HG03565 (cell line): ENCODE measurements around the gene ACADL.

Experiments
- ATAC-seq: cut with Tn5 transposase; IDR thresholded peaks from one replicate; pipeline ENCODE4 v1.9.1; 2021; ENCODE audit warnings: mild to moderate bottlenecking, moderate library complexity; ENCODE audit not compliant: unreplicated experiment

Gene ACADL

DNA sequence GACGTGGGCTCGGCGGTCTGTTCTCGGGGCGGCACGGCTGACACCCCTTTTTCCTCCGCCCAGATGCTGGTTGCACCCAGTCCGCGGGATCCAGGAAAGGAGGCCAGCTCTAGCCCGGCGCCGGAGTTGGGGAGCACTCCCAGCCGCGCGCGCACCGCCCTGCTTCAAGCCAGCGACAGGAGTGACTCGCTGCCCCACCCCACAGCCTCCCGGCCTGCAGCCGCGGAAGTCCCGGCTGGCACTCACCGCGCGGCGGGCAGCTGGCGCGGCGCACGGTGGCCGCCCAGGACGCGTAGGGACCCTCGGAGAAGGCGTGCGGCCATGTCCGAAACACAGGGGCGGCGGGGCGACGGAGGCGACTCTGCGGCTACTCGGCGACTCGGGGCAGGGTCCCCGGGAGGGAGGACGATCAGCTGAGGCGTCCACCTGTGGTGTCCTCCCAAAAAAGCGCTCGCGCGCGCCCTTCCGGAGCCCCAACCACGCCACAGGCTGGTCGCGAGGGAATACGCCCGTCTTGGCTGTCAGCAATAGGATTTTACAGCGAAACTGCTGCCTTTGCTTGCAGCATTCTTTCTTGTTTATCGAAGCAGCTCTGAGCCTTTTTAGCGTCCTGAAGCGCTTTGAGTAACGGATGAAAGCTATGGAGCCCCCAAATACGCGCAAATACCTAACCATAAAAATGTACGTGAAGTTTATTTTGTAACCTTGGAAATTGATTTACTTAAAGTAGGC, at the start of gene ACADL:
Gene ACADL (minus strand): TSS at position 507 of the 732 bp plus-strand sequence. CDS start 184 bp downstream, at position 323.
- ATAC-seq: no peak

DNA sequence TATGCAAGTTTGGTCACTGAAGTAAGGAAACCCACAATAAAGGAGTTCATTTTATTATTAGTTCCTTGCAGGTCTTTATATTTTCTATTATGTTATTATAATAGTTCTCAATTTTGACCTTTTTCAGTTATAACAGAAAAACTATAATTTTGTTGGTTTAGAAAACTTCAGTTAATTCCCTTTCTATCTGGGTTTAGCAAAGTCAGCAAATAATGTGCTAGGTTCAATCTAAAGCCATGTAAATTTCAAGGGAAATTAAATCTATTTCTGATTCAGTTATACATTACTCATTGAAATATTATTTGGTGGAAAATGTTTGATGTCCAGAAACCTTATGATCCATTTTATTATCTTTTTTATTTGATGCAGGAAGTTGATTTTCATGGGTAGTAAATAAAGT, 46.1 kb upstream of the ACADL start:
- ATAC-seq: no peak

DNA sequence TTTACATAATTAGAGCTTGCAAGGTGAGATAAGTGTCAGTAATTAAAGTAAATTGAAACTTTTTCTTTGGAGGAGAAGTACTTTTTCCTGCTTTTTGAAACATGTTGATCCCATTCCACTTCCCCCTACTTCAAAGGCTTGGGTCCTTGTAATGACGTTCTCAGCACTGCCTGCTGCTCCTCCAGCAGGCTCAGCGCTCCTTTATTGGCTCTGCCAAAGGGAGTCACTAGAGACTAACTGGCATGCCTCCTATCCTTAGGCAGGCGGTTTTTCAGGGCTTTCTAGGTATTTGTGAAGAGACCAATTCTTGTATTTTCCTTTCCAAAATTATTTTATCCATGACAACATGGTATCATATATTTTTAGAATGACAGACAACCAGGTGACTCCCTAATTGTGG, 43.9 kb upstream of the ACADL start:
- ATAC-seq: no peak

DNA sequence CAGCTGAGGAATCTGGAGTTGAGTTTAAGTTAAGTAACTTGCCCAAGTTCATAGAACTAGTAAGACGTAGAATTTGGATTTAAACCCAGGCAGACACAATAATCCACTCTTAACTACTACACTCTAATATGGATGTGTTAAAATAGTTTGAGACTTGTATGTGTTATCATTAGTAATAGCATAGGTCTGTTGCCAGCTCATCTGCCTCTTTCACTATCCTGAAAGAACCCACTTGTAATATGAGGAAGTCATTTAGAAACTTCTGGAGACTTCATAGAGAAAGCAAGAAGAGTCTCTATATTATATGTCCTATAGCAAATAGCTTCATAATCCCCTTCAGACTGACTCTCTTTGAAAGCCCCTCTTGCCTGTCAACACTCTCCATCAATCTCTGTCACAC, 43.0 kb upstream of the ACADL start:
- no peak for ATAC-seq

DNA sequence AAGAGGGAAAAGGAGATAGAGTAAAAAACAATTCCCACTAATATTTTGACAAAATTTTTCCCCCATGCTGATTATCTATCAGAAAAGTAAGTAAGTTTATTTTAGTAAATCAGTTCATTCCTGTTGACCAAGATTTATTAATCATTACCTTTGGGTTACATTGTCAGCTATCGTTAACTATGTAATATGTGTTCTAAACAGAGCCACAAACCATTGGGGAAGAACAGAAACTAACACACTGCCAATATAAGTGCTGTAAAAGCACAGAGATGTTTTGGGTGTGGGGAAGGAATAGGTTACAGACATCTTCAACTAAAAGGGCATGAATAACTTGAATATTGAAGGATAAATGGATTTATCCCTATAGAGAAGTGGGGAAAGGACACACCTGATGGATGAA, 42.5 kb upstream of the ACADL start:
- ATAC-seq: no peak

DNA sequence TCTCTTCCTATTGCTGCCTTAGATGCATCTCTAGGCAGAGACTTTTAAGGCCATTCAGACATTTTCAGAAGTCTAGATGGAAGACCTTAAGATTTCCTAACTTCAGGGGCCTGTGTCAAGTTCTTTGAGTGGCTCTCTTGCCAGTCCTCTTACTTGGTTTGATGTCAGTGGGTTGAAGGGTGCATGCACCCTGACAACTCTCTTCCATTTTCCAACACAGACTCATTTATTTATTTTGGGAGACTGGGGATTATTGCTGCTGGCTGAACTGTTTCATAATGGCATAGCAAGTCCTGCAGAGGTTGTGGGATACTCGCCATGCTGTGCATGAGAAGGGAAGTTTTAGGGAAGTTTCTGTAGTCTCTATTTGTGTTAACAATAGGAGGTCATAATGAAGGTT, 39.0 kb upstream of the ACADL start:
- ATAC-seq: no peak

DNA sequence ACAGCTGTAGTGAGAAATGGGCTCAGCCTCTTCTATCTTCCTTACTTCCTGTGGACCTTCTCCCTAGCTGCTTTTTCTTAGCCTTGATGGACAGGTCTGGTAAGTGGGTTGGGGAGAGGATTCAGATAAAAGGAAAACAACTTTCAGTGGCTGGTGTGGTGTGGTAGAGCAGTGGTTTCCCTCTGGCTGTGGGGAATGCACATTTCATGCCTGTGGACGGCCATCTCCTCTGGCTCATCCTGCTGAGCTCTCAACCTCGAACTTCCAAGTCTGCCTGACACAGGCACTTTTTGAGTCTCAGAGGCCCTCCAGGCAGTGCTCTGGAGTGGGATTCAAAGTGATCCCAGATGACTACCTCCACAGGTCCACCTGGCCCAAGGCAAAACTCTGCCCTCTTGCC, 38.6 kb upstream of the ACADL start:
- ATAC-seq: no peak

DNA sequence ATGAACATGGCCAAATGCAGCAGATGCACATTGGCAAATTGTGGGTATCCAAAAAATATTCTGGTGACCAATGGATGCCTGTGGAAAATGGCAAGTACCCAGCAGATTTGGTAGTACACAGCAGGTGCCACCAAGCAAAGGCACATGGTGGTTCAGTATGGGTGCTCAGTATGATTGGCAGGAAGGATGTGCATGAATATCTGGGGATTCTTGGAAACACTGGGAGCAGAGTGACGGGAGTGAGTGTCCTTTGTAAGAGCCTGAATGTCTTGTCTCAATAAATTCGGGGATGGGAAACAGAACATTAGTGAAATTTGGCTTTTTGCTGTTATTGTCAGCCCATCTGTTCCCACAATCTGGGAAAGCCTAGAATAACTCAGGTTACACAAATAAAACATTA, 36.8 kb upstream of the ACADL start:
- no peak for ATAC-seq

DNA sequence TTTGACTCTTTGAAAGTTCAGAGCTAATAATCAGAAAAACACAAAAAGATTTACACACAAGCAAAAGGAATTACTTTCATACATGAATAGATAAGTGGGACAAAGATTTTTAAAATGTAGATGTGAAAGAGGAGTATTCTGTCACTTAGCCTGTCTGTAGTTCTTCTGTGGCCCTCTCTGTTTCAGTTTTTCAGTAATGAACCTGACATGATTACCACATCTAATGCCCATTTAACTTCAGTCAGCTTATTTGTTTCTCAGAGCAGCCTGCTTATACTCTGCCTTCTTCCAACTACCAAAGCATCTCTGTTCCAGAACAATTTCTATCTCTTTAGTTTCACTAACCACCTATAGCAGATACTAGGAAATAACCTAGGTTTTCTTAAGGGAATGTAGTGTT, 34.4 kb upstream of the ACADL start:
- ATAC-seq: no peak

DNA sequence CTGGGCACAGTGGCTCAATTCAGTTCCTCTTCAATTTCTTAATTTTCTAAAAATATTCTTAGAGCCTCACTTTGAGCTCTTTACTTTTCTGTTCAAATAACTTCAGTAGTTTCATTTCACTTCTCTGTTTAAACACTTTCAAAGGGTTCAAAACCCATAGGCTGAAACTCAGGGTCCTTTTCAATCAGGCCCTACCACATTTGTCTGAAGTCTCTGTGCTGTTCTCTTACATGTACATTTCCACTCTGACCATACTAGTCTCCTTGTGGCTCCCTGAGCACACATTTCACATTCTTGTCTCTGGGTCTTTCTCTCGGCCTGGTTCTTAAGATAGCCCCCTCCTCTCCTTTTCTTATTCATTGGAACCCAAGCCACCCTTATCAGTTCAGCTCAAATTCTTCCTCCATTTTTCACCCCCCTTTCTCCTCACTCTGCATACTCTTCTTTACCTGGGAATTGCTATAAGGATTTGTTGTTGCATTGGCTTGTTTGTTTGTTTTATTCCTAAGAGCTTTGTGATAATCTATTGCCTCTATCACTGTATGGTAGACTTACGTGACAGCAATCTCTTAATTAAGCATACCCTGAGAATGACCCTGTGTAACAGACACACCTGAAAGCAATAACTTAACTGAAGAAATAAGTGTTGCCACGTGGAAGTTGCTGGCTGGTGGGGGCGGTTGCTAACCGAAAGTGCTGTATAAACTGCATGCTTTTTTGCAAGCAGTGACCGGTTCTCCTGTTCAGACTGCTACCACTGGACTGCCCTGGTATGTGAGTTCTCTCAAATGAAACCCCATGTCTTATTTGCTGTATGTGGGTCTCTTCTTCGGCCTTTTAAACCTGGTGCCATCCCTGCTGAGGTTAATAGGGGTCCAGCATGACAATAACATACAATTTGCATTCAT, 27.7 kb upstream of the ACADL start:
- no peak for ATAC-seq

DNA sequence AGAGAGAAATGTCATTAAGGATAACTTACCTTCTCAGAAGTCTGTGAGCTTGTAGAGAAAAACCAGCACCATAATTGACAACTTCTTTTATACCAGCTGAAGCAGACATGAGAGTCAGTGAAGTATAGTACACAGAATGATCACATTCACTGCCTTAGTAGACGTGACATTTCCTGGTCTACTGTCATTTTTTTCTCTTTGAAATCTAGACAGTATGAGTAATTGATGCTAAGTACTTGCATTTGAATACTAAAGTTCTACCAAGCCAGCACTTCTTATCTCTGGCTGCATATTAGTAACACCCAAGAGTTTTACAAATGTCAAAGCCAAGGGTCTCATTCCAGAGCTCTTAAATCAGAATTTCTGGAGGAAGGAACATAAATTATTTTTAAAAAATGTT, 25.4 kb upstream of the ACADL start:
- ATAC-seq: no peak

DNA sequence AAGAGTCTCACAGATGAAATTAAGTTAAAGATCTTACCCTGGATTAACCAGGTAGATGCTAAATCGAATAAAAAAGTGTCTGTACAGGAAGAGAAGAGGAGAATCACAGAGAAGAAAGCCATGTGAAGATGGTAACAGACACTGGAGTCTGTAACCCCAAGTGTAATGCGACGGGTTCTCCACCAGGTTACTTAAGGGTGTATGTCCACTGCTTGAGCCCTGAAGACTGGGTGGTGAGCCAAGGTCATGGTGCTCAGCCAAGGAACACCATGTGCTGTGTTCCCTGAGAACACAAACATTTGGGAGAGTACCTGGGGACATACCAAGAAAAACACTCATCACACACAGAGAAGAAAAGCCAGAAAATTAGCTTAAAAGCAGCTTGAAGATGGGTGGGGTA, 8.2 kb upstream of the ACADL start:
- ATAC-seq: no peak

DNA sequence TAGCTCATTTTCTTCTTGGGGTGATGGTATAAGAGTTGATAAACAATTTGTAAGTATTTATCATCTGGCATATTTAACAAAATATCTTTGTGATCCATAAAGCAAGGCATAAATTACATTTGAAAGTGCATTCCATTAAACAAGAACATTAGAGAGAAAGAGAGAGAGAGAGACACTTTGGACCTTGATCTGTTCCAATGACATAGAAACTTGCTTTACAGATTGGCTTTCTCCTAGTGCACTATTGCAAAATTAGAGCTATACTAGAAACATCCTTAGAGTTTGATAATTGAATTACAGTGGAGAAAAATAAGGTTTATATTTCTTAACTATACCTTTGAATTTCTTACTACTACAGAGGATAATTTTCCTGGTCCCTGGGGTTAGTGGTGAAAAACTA, 5.7 kb upstream of the ACADL start:
- no peak for ATAC-seq

DNA sequence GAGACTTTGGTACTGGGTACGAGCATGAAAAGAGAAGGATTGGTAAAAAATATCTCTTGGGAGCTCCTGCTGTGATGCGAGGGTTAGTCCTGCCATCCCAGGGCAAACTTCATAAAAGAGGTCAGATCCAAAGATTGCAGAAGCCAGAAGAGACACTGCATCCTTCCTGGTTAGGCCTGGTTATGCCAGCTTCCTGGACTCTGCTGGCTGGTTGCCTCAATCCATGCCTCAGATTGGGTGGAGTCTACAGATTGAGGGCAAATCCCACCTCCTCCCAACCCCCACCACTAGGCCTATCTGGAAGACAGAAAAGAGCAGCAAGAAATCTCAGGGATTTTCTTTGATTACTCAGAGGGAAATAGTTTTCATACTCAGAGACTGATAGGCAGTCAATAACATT, 5.3 kb upstream of the ACADL start:
- ATAC-seq: no peak

DNA sequence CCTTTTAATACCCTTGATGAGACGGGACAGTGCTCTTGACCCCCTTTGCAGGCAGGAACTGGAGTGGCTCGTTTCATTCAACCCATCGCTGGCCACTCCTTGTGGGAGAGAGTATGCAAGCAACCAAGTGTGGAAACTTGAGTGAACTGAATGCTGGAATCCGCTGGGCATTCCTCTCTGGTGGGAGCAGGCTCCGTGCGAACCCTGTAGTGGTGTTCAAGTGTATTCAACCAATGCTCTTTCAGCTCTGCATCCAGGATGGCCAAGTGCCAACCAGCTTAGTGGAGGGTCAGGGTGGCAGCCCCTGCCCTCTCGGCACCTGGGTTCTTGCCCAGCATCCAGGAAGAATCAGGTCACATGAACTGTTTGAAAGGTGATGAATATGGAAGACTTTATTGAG, 3.3 kb upstream of the ACADL start:
- ATAC-seq: no peak

DNA sequence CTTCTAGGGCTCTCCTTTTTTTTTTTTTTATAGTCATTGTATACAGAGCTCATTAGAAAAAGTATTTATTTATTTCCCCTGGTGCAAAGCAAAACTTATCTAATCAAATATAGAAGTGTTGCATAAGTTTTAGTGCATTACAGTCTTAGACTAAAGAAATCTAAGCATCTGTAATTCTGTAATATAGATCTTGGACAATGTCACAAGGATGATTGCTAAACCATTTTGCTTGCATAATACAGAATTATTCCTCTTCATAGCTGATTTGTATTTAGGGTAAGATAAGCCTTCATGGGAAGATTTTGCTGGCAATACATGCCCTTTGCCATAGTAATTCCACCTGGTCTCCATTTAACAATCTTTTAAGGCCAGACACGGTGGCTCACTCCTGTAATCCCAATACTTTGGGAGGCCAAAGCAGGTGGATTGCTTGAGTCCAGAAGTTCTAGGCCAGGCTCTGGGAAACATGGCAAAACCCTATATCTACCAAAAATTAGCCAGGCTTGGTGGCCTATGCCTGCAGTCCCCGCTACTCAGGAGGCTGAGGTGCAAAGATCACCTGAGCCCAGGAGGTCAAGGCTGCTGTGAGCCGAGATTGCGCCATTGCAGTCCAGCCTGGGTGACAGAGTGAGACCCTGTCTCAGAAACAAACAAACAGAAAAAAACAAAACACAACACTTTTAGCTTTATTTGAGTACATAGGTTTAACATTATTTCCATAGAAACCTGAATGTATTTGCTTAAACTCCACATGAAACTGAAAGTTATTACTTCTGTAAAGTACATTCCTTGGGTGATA, 2.2 kb upstream of the ACADL start:
- ATAC-seq: no peak

DNA sequence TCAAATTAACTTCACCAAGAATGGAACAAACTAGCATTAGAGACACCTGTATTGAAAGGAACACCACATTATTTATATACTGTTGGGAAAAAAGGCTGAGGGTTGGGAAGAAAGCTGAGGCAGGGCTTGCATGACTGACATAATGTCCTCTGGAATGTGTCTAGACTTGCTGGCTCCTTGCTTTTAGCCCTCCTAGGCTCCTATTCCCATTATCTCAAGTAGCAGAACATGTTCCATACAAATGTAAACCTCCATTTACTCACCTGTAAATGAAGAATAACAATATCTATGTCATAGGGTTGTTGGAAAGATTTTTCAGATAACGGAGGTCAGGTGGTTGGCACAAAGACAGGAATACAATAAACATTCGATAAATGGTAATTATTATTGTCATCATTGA, 976 bp upstream of the ACADL start:
- no peak for ATAC-seq

DNA sequence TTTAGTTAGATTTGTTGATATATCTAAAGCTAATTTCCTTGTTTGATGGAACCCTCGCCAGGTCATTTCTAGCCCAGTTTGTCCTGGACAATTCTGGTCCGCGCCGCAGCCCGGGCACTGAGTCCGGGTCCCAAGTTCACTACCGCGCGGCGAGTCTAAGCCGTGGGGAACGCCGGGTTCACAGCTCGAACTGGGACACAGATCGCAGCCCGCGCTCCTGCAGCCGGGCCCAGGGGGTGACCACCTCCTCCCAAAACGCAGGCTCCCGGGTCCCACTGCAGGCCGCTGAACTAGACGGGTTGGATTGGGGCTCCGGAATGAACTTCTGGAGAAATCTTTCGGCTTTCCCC, 681 bp downstream of the ACADL start:
- ATAC-seq: no peak

DNA sequence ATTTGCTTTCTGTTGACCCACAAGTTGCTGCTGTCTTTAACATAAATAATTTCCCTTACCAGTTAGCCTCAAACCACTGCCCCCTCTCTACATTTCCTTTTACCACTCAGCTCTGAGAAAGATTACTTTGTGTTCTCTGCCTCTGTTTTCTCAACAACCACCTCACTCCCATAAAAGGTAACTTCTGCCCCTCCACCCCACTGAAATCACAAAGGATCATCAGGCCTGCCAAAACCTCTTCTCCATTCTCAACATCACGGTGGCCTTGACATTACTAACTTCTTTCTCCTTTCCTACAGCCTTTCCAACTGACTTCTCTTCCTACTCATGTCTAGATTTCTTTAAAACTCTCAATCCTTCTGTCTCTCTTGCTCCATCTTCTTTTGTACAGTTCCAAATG, 10.1 kb downstream of the ACADL start:
- no peak for ATAC-seq

DNA sequence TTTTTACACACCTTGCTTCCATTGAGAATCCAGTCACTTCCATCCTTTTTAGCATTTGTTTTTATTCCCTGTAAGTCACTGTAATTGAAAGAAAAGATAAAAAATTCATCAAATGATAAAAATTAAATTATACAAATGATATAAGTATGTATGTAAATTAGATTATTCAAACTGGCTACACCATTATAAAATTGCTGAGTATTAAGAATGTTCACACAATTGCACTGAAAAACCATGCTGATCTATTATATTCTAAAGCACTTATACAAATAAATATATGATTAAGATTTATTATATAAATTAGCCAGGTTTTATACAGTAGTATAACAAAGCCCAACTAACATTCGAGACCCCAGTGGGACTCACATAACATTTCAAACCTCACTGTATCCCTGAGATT, 15.1 kb downstream of the ACADL start:
- ATAC-seq: no peak

DNA sequence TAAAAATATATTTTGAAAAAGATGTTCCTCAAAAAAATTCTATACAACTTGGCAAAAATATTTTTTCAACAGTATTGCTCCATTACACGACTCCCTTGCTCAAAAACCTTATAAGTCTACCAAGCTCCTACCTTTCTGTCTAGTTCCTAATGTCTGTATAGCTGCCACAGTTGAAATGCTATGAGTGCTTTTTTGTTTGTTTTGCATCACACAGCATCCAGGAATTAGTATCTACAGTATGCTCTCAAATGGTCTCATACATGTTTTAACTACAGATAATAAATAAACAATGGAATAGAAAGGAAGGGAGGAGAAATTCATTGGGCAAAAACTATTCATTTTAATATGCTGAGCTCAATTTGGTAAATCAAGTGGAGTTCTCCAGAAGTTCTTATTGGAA, 17.3 kb downstream of the ACADL start:
- ATAC-seq: no peak

DNA sequence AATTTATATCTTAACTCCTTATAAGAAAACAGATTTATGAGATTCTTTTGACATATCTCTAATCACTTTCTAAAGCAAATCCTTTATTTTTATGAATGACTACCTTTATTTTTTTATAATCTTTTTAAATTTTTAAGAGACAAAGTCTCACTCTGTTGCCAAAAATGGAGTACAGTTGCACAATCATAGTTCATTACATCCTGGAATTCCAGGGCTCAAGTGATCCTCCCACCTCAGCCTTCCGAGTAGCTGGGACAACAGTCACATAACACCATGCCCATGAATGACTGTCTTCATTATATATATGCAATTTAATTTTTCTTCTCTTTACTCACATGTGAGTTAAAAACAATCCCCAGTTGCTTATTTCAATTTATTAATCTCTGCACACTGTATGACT, 21.7 kb downstream of the ACADL start:
- no peak for ATAC-seq
